LNCAP (cell line): ENCODE measurements around the gene KCNMA1.

Experiments
- CTCF ChIP-seq: fragments of 450-650 bp; IDR thresholded peaks from 2 replicates; pipeline ENCODE4 v1.5.1; 2017; ENCODE audit warnings: mild to moderate bottlenecking

KCNMA1 gene

GRCh38 chr10:77160679-77161078 lies 476.9 kb downstream of the KCNMA1 start:
- TF ChIP-seq CTCF, result no peak

GRCh38 chr10:77159538-77160110 lies 478.0 kb downstream of the KCNMA1 start:
- TF ChIP-seq CTCF, result no peak

GRCh38 chr10:77158666-77159065 lies 478.9 kb downstream of the KCNMA1 start:
- TF ChIP-seq CTCF, result no peak

GRCh38 chr10:77157248-77158019 lies 480.2 kb downstream of the KCNMA1 start:
- TF ChIP-seq CTCF, result no peak

- no peak for TF ChIP-seq CTCF
Measured at GRCh38 chr10:77156406-77156879, 481.2 kb downstream of the KCNMA1 start.

- TF ChIP-seq CTCF, result no peak
Measured at GRCh38 chr10:77152256-77152655, 485.4 kb downstream of the KCNMA1 start.

- no peak for TF ChIP-seq CTCF
Measured at GRCh38 chr10:77151408-77151807, 486.2 kb downstream of the KCNMA1 start.
